HG03045 (cell line): ENCODE data around the gene RARRES2.
A peak's percentile ranks its signal among the peaks of the same experiment; 100 is the strongest.

Source experiments
- ATAC-seq: cut with Tn5 transposase; IDR thresholded peaks from one replicate; pipeline ENCODE4 v1.9.1; 2021; ENCODE audit warnings: mild to moderate bottlenecking, moderate library complexity; ENCODE audit not compliant: unreplicated experiment

Gene RARRES2

GRCh38 chr7:150377196-150377595 lies 35.8 kb upstream of the RARRES2 start:
- no peak for ATAC-seq

GRCh38 chr7:150376560-150376959 lies 35.1 kb upstream of the RARRES2 start:
- no peak for ATAC-seq

GRCh38 chr7:150375662-150376521 lies 34.5 kb upstream of the RARRES2 start:
- no peak for ATAC-seq

GRCh38 chr7:150374472-150374871 lies 33.0 kb upstream of the RARRES2 start:
- ATAC-seq: no peak

- no peak for ATAC-seq
Measured at GRCh38 chr7:150374026-150374425, 32.6 kb upstream of the RARRES2 start.

GRCh38 chr7:150373049-150373801 lies 31.8 kb upstream of the RARRES2 start:
- ATAC-seq: no peak

GRCh38 chr7:150372271-150373048 lies 31.0 kb upstream of the RARRES2 start:
- no peak for ATAC-seq

GRCh38 chr7:150371996-150372270 lies 30.5 kb upstream of the RARRES2 start:
- ATAC-seq: no peak

GRCh38 chr7:150371131-150371995 lies 29.9 kb upstream of the RARRES2 start:
- ATAC-seq: no peak

GRCh38 chr7:150370612-150371071 lies 29.2 kb upstream of the RARRES2 start:
- ATAC-seq: no peak

- ATAC-seq: no peak
Measured at GRCh38 chr7:150369748-150370501, 28.5 kb upstream of the RARRES2 start.

GRCh38 chr7:150368884-150369747 lies 27.7 kb upstream of the RARRES2 start:
- peak; percentile 37 for ATAC-seq

GRCh38 chr7:150368096-150368883 lies 26.9 kb upstream of the RARRES2 start, which contains the start of gene REPIN1:
Gene REPIN1 (plus strand): TSS chr7:150368822. CDS start chr7:150369712, 890 bp downstream.
- ATAC-seq: peak; percentile 51

GRCh38 chr7:150367677-150368095 lies 26.3 kb upstream of the RARRES2 start:
- ATAC-seq: no peak

- ATAC-seq: no peak
Measured at GRCh38 chr7:150365673-150366398, 24.4 kb upstream of the RARRES2 start.

GRCh38 chr7:150365194-150365593 lies 23.8 kb upstream of the RARRES2 start:
- ATAC-seq: no peak

GRCh38 chr7:150363872-150364271 lies 22.4 kb upstream of the RARRES2 start:
- ATAC-seq: no peak
